Measurements from ENCODE around the gene EID1.

DNA sequence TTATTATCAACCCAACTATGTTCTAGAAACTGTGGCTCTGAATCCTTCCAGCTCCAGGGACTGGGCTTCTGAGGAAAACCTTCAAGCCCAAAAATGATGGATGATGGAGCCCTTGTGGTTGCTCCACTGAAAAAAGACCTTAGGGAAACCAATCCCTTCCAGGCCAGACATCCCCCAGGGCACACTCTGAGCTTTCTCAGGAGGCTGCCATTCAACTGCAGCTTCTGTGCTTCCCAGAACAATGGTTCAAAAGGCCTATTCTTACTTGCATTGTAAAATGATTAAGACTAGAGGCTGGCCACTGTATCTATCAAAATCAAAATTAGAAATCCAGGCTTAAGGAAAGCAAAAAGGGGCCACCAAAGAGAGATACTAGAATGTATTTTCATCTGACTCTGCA is 27.3 kb downstream of the EID1 start:
- TF ChIP-seq, protein P1, sequence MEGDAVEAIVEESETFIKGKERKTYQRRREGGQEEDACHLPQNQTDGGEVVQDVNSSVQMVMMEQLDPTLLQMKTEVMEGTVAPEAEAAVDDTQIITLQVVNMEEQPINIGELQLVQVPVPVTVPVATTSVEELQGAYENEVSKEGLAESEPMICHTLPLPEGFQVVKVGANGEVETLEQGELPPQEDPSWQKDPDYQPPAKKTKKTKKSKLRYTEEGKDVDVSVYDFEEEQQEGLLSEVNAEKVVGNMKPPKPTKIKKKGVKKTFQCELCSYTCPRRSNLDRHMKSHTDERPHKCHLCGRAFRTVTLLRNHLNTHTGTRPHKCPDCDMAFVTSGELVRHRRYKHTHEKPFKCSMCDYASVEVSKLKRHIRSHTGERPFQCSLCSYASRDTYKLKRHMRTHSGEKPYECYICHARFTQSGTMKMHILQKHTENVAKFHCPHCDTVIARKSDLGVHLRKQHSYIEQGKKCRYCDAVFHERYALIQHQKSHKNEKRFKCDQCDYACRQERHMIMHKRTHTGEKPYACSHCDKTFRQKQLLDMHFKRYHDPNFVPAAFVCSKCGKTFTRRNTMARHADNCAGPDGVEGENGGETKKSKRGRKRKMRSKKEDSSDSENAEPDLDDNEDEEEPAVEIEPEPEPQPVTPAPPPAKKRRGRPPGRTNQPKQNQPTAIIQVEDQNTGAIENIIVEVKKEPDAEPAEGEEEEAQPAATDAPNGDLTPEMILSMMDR (IDR thresholded peaks at IDR 0.05): no peak
- no peak for TF ChIP-seq POLR2A (IDR thresholded peaks at IDR 0.05)

Data from breast epithelium (tissue), 3 donors.